ENCODE measurements around the gene MFSD1.
A peak's percentile ranks its signal among the peaks of the same experiment; 100 is the strongest.

Gene MFSD1

DNA sequence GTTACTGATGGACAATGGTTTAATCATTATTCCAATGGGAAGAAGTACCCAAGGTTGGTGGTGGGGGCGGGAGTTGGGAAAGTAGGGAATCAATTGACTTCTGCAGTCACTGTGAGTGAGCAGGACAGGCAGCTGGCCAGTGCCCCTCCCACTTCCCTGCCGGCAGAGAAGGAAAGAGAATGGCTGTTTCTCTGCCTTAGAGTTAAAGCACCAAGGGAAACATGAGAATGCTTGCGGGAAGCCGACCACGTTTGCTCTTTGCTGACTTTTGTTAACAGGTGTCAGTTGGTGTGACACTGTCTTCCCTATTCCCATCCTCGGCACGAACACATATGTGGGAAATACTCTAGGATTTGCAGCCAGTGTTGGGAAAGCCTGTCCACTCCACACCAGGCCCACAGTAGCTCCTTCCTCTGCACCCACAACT, 33.5 kb upstream of the MFSD1 start:
- no peak for TF ChIP-seq ZNF8 (CRISPR knock-in tag; IDR thresholded peaks at IDR 0.05)
- TF ChIP-seq, protein P1, sequence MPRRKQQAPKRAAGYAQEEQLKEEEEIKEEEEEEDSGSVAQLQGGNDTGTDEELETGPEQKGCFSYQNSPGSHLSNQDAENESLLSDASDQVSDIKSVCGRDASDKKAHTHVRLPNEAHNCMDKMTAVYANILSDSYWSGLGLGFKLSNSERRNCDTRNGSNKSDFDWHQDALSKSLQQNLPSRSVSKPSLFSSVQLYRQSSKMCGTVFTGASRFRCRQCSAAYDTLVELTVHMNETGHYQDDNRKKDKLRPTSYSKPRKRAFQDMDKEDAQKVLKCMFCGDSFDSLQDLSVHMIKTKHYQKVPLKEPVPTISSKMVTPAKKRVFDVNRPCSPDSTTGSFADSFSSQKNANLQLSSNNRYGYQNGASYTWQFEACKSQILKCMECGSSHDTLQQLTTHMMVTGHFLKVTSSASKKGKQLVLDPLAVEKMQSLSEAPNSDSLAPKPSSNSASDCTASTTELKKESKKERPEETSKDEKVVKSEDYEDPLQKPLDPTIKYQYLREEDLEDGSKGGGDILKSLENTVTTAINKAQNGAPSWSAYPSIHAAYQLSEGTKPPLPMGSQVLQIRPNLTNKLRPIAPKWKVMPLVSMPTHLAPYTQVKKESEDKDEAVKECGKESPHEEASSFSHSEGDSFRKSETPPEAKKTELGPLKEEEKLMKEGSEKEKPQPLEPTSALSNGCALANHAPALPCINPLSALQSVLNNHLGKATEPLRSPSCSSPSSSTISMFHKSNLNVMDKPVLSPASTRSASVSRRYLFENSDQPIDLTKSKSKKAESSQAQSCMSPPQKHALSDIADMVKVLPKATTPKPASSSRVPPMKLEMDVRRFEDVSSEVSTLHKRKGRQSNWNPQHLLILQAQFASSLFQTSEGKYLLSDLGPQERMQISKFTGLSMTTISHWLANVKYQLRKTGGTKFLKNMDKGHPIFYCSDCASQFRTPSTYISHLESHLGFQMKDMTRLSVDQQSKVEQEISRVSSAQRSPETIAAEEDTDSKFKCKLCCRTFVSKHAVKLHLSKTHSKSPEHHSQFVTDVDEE (CRISPR knock-in tag; IDR thresholded peaks at IDR 0.05) = no peak
- no peak for TF ChIP-seq CSRNP3 (CRISPR knock-in tag; IDR thresholded peaks at IDR 0.05)
- no peak for TF ChIP-seq ISL1 (CRISPR knock-in tag; IDR thresholded peaks at IDR 0.05)
- TF ChIP-seq CREB5 (CRISPR knock-in tag; IDR thresholded peaks at IDR 0.05; ENCODE audit: low read depth) = no peak
- TF ChIP-seq PPARA (CRISPR knock-in tag; IDR thresholded peaks at IDR 0.05; ENCODE audit: borderline replicate concordance) = no peak
- TF ChIP-seq ZNF70 (CRISPR knock-in tag; IDR thresholded peaks at IDR 0.05) = no peak
- TF ChIP-seq ESRRG (CRISPR knock-in tag; IDR thresholded peaks at IDR 0.05) = no peak
- TF ChIP-seq RARB (CRISPR knock-in tag; IDR thresholded peaks at IDR 0.05) = peak; percentile 66
- TF ChIP-seq, protein P2, sequence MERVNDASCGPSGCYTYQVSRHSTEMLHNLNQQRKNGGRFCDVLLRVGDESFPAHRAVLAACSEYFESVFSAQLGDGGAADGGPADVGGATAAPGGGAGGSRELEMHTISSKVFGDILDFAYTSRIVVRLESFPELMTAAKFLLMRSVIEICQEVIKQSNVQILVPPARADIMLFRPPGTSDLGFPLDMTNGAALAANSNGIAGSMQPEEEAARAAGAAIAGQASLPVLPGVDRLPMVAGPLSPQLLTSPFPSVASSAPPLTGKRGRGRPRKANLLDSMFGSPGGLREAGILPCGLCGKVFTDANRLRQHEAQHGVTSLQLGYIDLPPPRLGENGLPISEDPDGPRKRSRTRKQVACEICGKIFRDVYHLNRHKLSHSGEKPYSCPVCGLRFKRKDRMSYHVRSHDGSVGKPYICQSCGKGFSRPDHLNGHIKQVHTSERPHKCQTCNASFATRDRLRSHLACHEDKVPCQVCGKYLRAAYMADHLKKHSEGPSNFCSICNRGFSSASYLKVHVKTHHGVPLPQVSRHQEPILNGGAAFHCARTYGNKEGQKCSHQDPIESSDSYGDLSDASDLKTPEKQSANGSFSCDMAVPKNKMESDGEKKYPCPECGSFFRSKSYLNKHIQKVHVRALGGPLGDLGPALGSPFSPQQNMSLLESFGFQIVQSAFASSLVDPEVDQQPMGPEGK (CRISPR knock-in tag; IDR thresholded peaks at IDR 0.05; ENCODE audit: borderline replicate concordance) = no peak
- no peak for TF ChIP-seq GLIS3 (CRISPR knock-in tag; IDR thresholded peaks at IDR 0.05)
- TF ChIP-seq ZFP30 (CRISPR knock-in tag; IDR thresholded peaks at IDR 0.05) = no peak
- no peak for TF ChIP-seq ARNTL (CRISPR knock-in tag; IDR thresholded peaks at IDR 0.05; ENCODE audit: borderline replicate concordance, low read depth)
- no peak for TF ChIP-seq ZFP3 (CRISPR knock-in tag; IDR thresholded peaks at IDR 0.05)
- no peak for TF ChIP-seq CSDC2 (CRISPR knock-in tag; IDR thresholded peaks at IDR 0.05)
- no peak for TF ChIP-seq BACH2 (CRISPR knock-in tag; IDR thresholded peaks at IDR 0.05; ENCODE audit: borderline replicate concordance)
- no peak for TF ChIP-seq ZC3H10 (CRISPR knock-in tag; IDR thresholded peaks at IDR 0.05)
- no peak for TF ChIP-seq SNAI2 (CRISPR knock-in tag; IDR thresholded peaks at IDR 0.05)
- TF ChIP-seq, protein P3, sequence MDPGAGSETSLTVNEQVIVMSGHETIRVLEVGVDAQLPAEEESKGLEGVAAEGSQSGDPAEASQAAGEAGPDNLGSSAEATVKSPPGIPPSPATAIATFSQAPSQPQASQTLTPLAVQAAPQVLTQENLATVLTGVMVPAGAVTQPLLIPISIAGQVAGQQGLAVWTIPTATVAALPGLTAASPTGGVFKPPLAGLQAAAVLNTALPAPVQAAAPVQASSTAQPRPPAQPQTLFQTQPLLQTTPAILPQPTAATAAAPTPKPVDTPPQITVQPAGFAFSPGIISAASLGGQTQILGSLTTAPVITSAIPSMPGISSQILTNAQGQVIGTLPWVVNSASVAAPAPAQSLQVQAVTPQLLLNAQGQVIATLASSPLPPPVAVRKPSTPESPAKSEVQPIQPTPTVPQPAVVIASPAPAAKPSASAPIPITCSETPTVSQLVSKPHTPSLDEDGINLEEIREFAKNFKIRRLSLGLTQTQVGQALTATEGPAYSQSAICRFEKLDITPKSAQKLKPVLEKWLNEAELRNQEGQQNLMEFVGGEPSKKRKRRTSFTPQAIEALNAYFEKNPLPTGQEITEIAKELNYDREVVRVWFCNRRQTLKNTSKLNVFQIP (CRISPR knock-in tag; IDR thresholded peaks at IDR 0.05; ENCODE audit: borderline replicate concordance, low read depth) = no peak
- TF ChIP-seq ZNF565 (CRISPR knock-in tag; conservative IDR thresholded peaks at IDR 0.05; ENCODE audit: low read depth) = no peak
- TF ChIP-seq TCF4 (CRISPR knock-in tag; IDR thresholded peaks at IDR 0.05; ENCODE audit: borderline replicate concordance) = no peak
- peak; percentile 61; the same call in 1 of the 2 replicates for TF ChIP-seq TOX (CRISPR knock-in tag; IDR thresholded peaks at IDR 0.05; ENCODE audit: borderline replicate concordance)
- peak; percentile 76; the same call in 1 of the 2 replicates for TF ChIP-seq OSR1 (CRISPR knock-in tag; IDR thresholded peaks at IDR 0.05)
- peak; percentile 85 for ATAC-seq

DNA sequence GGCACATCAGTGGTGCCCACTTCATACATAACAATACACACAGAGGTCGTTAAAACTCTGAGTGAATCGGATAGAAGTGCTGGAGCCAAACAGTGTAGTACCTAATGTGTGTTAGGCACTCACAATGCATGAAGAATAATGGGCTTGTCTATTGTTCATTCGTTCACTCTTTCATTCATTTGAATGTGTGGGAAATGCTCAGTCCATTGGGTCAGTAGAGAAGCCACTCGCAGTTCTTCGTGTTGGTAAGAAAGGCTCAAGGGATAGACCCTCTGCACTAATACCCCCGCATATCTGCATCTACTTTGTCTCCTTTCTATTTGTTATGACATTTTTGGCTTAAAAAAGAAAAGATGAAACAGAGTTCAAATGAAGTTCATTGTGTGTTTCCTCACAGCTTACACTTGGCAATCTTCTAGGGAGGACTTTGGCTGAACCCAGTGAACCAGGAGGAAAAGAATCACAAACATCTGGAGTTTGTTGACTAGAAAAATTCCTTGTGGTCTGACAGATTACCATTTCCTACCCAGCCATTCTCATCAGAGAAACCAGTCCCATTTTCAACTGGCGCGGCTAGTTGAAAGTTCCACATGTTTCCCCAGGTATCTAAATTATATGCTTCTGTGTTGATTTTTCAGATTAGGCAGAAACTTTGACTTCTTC, 32.8 kb upstream of the MFSD1 start:
- ATAC-seq = peak; percentile 87
- peak; percentile 54; the same call in 1 of the 2 replicates for TF ChIP-seq ZFP3 (CRISPR knock-in tag; IDR thresholded peaks at IDR 0.05)
- TF ChIP-seq CSDC2 (CRISPR knock-in tag; IDR thresholded peaks at IDR 0.05) = peak; percentile 75
- TF ChIP-seq, protein P3 (CRISPR knock-in tag; IDR thresholded peaks at IDR 0.05; ENCODE audit: borderline replicate concordance, low read depth) = 0 out of 2 replicates have a peak, but pooled peaks have one; percentile 28
- TF ChIP-seq ZFP30 (CRISPR knock-in tag; IDR thresholded peaks at IDR 0.05) = no peak
- no peak; the same call in 1 of the 2 replicates for TF ChIP-seq ISL1 (CRISPR knock-in tag; IDR thresholded peaks at IDR 0.05)
- peak; percentile 81 for TF ChIP-seq SNAI2 (CRISPR knock-in tag; IDR thresholded peaks at IDR 0.05)
- no peak; the same call in 1 of the 2 replicates for TF ChIP-seq TCF4 (CRISPR knock-in tag; IDR thresholded peaks at IDR 0.05; ENCODE audit: borderline replicate concordance)
